AG04449 (cell line): ENCODE results near the gene ZNF79.

ENCODE experiments used
- CTCF ChIA-PET: fragments of 350-600 bp; formaldehyde crosslinking; extraction: SDS; loops from one replicate; lab custom pipeline; 2021; ENCODE audit warnings: antibody characterized with exemption; lab: Yijun Ruan, JAX
- POLR2A ChIA-PET: fragments of 400-600, 350-600 bp; formaldehyde crosslinking; extraction: SDS; loops from one replicate; lab custom pipeline; 2020; ENCODE audit warnings: antibody characterized with exemption, inconsistent platforms; lab: Yijun Ruan, JAX
- DNase-seq: peaks from one replicate; pipeline ENCODE4 v3.0.0-alpha.2; 2010; ENCODE audit warnings: low read depth, low spot score
- H3K4me3 ChIP-seq: 2 replicates; pipeline ENCODE4 v1.5.1; 2011; ENCODE audit warnings: low read depth, mild to moderate bottlenecking, control low read depth, low read length
- TF ChIP-seq, protein P1 (sequence below): IDR thresholded peaks from one replicate; pipeline ENCODE4 v1.5.1; 2011; ENCODE audit warnings: mild to moderate bottlenecking, moderate library complexity, low read length, control low read depth, inconsistent platforms; ENCODE audit not compliant: insufficient read depth; ENCODE audit errors: missing control alignments

Gene ZNF79

GRCh38 chr9:127402401-127403090 is 21.6 kb upstream of the ZNF79 start:
- ChIA-PET CTCF (no interaction called here), POLR2A (no interaction called here)
- DNase-seq, result no peak
- TF ChIP-seq, protein P1, sequence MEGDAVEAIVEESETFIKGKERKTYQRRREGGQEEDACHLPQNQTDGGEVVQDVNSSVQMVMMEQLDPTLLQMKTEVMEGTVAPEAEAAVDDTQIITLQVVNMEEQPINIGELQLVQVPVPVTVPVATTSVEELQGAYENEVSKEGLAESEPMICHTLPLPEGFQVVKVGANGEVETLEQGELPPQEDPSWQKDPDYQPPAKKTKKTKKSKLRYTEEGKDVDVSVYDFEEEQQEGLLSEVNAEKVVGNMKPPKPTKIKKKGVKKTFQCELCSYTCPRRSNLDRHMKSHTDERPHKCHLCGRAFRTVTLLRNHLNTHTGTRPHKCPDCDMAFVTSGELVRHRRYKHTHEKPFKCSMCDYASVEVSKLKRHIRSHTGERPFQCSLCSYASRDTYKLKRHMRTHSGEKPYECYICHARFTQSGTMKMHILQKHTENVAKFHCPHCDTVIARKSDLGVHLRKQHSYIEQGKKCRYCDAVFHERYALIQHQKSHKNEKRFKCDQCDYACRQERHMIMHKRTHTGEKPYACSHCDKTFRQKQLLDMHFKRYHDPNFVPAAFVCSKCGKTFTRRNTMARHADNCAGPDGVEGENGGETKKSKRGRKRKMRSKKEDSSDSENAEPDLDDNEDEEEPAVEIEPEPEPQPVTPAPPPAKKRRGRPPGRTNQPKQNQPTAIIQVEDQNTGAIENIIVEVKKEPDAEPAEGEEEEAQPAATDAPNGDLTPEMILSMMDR, result no peak
- H3K4me3 ChIP-seq, result no peak overlapping the region

GRCh38 chr9:127403507-127404192 is 20.5 kb upstream of the ZNF79 start:
- CTCF ChIA-PET, result no interaction called here
- POLR2A ChIA-PET, result no interaction called here
- TF ChIP-seq, protein P1, result no peak
- no peak for DNase-seq
- H3K4me3 ChIP-seq, result no peak overlapping the region

DNA sequence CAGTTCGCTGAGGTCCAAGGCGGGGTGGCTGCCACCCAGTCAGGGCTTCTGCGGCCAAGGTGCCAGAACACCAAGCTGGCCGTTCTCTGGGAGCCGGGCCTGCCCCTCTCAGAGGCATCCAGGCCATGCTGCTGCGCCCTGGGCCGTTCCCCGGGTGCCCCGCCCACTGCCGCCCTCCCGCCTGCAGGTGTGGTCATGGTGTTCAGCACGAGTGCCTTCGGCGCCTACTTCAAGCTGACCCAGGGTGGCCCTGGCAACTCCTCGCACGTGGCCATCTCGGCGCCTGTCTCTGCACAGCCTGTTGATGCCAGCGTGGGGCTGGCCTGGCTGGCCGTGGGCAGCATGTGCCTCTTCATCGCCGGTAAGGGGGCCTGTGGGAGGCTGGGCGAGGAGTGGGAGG is 19.6 kb upstream of the ZNF79 start:
- CTCF ChIA-PET, result no interaction called here
- DNase-seq, result no peak
- POLR2A ChIA-PET, result no interaction called here
- TF ChIP-seq, protein P1, result no peak
- H3K4me3 ChIP-seq, result no peak overlapping the region

DNA sequence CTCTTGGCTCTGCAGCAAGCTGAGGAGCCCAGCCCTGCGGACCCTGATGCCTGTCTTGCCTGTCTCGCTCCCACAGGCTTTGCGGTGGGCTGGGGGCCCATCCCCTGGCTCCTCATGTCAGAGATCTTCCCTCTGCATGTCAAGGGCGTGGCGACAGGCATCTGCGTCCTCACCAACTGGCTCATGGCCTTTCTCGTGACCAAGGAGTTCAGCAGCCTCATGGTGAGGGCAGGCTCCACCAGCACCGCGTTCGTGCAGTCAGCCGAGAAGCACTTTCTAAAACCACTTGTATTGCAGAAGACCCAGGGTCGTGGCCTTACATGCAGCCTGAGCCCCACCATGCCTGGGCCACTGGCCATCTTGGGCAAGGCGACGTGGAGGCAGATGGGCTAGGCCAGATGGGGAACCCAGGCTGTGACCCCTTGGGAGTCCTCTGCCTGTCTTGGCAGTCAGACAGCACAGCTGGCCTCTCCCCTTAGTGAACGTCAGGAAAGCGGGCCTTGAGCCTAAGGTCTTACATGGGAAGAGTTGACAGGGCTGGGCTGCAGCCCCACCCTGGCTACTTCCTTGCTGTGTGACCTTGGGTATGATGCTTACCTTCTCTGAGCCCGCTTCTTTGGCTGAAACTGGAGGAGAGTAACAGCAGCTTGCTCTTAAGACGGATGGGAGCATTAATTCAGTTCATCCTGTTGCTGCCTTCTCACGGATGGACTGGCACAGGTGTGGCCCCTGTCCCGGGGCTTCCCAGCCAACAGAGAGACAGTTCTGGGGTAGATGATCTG is 18.6 kb upstream of the ZNF79 start:
- no peak for DNase-seq
- H3K4me3 ChIP-seq, result no peak overlapping the region
- ChIA-PET POLR2A (no interaction called here), CTCF (no interaction called here)
- TF ChIP-seq, protein P1, result no peak

DNA sequence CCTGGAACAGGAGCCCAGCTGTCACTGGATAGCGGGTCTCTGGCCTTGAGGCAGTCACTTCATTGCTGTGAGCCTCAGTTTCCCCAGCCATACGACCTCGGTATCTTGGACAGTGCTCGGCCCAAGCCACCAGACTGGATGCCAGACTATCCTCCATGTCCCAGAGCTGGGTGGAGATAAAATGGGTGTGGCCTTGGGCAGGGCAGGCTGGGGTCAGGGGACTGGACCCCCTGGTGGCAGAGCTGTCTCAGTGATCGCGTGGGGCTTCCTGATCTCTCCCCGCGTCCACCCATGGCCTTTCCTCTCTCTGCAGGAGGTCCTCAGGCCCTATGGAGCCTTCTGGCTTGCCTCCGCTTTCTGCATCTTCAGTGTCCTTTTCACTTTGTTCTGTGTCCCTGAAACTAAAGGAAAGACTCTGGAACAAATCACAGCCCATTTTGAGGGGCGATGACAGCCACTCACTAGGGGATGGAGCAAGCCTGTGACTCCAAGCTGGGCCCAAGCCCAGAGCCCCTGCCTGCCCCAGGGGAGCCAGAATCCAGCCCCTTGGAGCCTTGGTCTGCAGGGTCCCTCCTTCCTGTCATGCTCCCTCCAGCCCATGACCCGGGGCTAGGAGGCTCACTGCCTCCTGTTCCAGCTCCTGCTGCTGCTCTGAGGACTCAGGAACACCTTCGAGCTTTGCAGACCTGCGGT is 17.2 kb upstream of the ZNF79 start:
- H3K4me3 ChIP-seq, result no peak overlapping the region
- CTCF ChIA-PET, result interaction anchor here (0.8 kb wide), 2 partner anchors 9 to 10 kb away, joined by 3 to 4 read pairs; partner anchors contain the start of gene SLC2A8
- no peak for DNase-seq
- TF ChIP-seq, protein P1, result no peak
- POLR2A ChIA-PET, result no interaction called here

DNA sequence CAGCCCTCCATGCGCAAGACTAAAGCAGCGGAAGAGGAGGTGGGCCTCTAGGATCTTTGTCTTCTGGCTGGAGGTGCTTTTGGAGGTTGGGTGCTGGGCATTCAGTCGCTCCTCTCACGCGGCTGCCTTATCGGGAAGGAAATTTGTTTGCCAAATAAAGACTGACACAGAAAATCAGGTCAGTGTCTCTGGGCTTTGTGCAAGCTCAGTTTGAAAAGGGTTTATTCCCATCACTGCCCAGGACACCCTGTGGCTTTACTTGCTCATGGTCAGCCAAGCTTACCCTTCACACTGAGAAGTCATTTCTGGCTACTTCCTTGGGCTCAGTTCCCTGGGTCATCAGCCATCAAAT is 16.7 kb upstream of the ZNF79 start:
- no peak overlapping the region for H3K4me3 ChIP-seq
- ChIA-PET POLR2A (no interaction called here), CTCF (interaction anchor here (0.8 kb wide), 2 partner anchors 8 to 10 kb away, joined by 3 to 4 read pairs; partner anchors contain the start of gene SLC2A8)
- TF ChIP-seq, protein P1, result no peak
- DNase-seq, result no peak
